ENCODE results near the gene TTLL5. TPM values are rescaled to one million over a fixed set of nuclear protein-coding genes. Genes with fewer than 3 reads are reported as not detected.

TTLL5 gene
- total RNA-seq, 1 donor from 2014 or later = 26.0 TPM

GRCh38 chr14:75709207-75709812 is 48.3 kb downstream of the TTLL5 start:
- peak; percentile 66 for DNase-seq
- H3K9me3 ChIP-seq = no peaks in the 10 kb centered on the region
- no peak overlapping the region for H3K27ac ChIP-seq
- H3K36me3 ChIP-seq = peaks cover 8% of the 10 kb centered on the region
- intact Hi-C loops (cut with DNase I) = loop anchor here (10.0 kb wide), 1 partner anchor 645 kb away; no protein-coding TSS in a partner anchor
- no peak overlapping the region for H3K4me3 ChIP-seq
- TF ChIP-seq CTCF (IDR thresholded peaks at IDR 0.05) = peak; percentile 78
- H3K27me3 ChIP-seq = no peaks in the 10 kb centered on the region
- peaks cover 9% of the 10 kb centered on the region for H3K4me1 ChIP-seq
- ATAC-seq = peak; percentile 80

GRCh38 chr14:75711105-75711795 is 50.2 kb downstream of the TTLL5 start:
- intact Hi-C loops (cut with DNase I) = no loop called here

GRCh38 chr14:75711796-75712211 is 50.8 kb downstream of the TTLL5 start:
- ATAC-seq = peak; percentile 92
- Histone ChIP-seq H3K4me1 (peaks cover 15% of the 10 kb centered on the region), H3K27me3 (no peaks in the 10 kb centered on the region), H3K9me3 (no peaks in the 10 kb centered on the region), H3K4me3 (no peak overlapping the region), H3K27ac (peak overlapping the region; percentile 72), H3K36me3 (peaks cover 8% of the 10 kb centered on the region)
- intact Hi-C loops (cut with DNase I) = no loop called here
- DNase-seq = peak; percentile 78
- no peak for TF ChIP-seq CTCF (IDR thresholded peaks at IDR 0.05)

More at GRCh38 chr14:75711105-75711795, 50.2 kb downstream of the TTLL5 start:
- DNase-seq (no peak), ATAC-seq (peak; percentile 75)
- Histone ChIP-seq H3K9me3 (no peaks in the 10 kb centered on the region), H3K36me3 (peaks cover 8% of the 10 kb centered on the region), H3K27ac (peak overlapping the region; percentile 72), H3K4me1 (peaks cover 15% of the 10 kb centered on the region), H3K27me3 (no peaks in the 10 kb centered on the region), H3K4me3 (no peak overlapping the region)
- peak; percentile 62 for TF ChIP-seq CTCF (IDR thresholded peaks at IDR 0.05)

GRCh38 chr14:75714991-75715390 is 53.9 kb downstream of the TTLL5 start:
- DNase-seq (no peak), ATAC-seq (no peak)
- Histone ChIP-seq H3K4me3 (no peak overlapping the region), H3K27me3 (no peaks in the 10 kb centered on the region), H3K36me3 (peaks cover 4% of the 10 kb centered on the region), H3K27ac (no peak overlapping the region), H3K9me3 (no peaks in the 10 kb centered on the region), H3K4me1 (peaks cover 15% of the 10 kb centered on the region)
- TF ChIP-seq CTCF (IDR thresholded peaks at IDR 0.05) = no peak
- intact Hi-C loops (cut with DNase I) = no loop called here

GRCh38 chr14:75715926-75716780 is 55.1 kb downstream of the TTLL5 start:
- no peak for TF ChIP-seq CTCF (IDR thresholded peaks at IDR 0.05)
- Histone ChIP-seq H3K4me1 (peaks cover 26% of the 10 kb centered on the region), H3K27me3 (no peaks in the 10 kb centered on the region), H3K9me3 (no peaks in the 10 kb centered on the region), H3K27ac (no peak overlapping the region), H3K36me3 (peaks cover 4% of the 10 kb centered on the region), H3K4me3 (no peak overlapping the region)
- DNase-seq (no peak), ATAC-seq (no peak)
- intact Hi-C loops (cut with DNase I) = no loop called here

All from upper lobe of right lung (tissue), 1 donor.